HepG2 (cell line): ENCODE results near the gene MSMO1. TPM values are rescaled to one million over a fixed set of nuclear protein-coding genes. Genes with fewer than 3 reads are reported as not detected.

ENCODE experiments used
- ETV5 ChIP-seq: IDR thresholded peaks from 2 replicates; pipeline ENCODE4 v1.6.1; 2018; ENCODE audit warnings: missing biosample characterization, missing genetic modification reagents, inconsistent platforms, borderline replicate concordance
- HMGA1 ChIP-seq: sonication (generic); formaldehyde crosslinking; conservative IDR thresholded peaks from 2 replicates; pipeline ENCODE4 v1.4.0; 2020; ENCODE audit warnings: missing genetic modification reagents
- JARID2 ChIP-seq: sonication (generic); formaldehyde crosslinking; IDR thresholded peaks from 2 replicates; pipeline ENCODE4 v1.8.1; 2023; ENCODE audit warnings: missing genetic modification reagents, inconsistent platforms; ENCODE audit not compliant: insufficient replicate concordance
- SAP130 ChIP-seq: IDR thresholded peaks from 2 replicates; pipeline ENCODE4 v1.6.1; 2016; ENCODE audit warnings: low read depth
- SOX6 ChIP-seq, 2 experiments: fragments of 450-650 bp in 1 of 2; sonication (generic) in 1 of 2; formaldehyde crosslinking in 1 of 2; IDR thresholded peaks; 2 replicates each; pipeline versions ENCODE4 v1.4.0 to v1.6.1; 2017 to 2020; ENCODE audit warnings: antibody characterized with exemption in 1 of 2, mild to moderate bottlenecking in 1 of 2, missing genetic modification reagents in 1 of 2
- ZHX1 ChIP-seq: sonication (generic); formaldehyde crosslinking; IDR thresholded peaks from 2 replicates; pipeline ENCODE4 v1.8.1; 2022; ENCODE audit warnings: low read depth, mild to moderate bottlenecking, missing genetic modification reagents
- ZMYM4 ChIP-seq: sonication (generic); formaldehyde crosslinking; IDR thresholded peaks from 2 replicates; pipeline ENCODE4 v1.8.1; 2023; ENCODE audit warnings: mild to moderate bottlenecking, missing genetic modification reagents
- ZNF263 ChIP-seq: sonication (generic); formaldehyde crosslinking; IDR thresholded peaks from 2 replicates; pipeline ENCODE4 v1.4.0; 2020; ENCODE audit warnings: missing genetic modification reagents
- polyA plus RNA-seq, 8 experiments: library from polyadenylated mRNA; depleted of rRNA in 3 of 8; stranded (reverse) in 7 of 8; unstranded in 1 of 8; fragments of >200 nt; fragmentation: Illumina TruSeq in 4 of 8; extraction: Trizol in 4 of 8; gene quantifications; 2 replicates each; pipeline versions ENCODE4 v1.2.1 to v1.2.3, GENCODE V29; 2011 to 2016; ENCODE audit warnings: low read depth in 4 of 8, missing spikeins in 1 of 8, mixed read lengths in 1 of 8; ENCODE audit not compliant: insufficient read depth in 1 of 8
- total RNA-seq, 5 experiments: library from RNA; depleted of rRNA; stranded (reverse); fragments of >200 nt; fragmentation: Illumina TruSeq; extraction: Trizol; gene quantifications; 2 replicates each; pipeline ENCODE4 v1.2.3, GENCODE V29; 2016; ENCODE audit warnings: low read depth in 1 of 5
- TF ChIP-seq, protein P1 (sequence below): sonication (generic); formaldehyde crosslinking; IDR thresholded peaks from 2 replicates; pipeline ENCODE4 v1.8.0; 2022; ENCODE audit warnings: missing genetic modification reagents, mild to moderate bottlenecking, moderate library complexity, borderline replicate concordance
- TF ChIP-seq, protein P2 (sequence below): sonication (generic); formaldehyde crosslinking; IDR thresholded peaks from 2 replicates; pipeline ENCODE4 v1.5.0; 2020; ENCODE audit warnings: mild to moderate bottlenecking, missing genetic modification reagents, borderline replicate concordance
- TF ChIP-seq, protein P3 (sequence below): sonication (generic); formaldehyde crosslinking; IDR thresholded peaks from 2 replicates; pipeline ENCODE4 v1.4.0; 2020; ENCODE audit warnings: missing genetic modification reagents

Gene MSMO1
- total and polyA plus RNA-seq, 2 of the 13 experiments (the other 11 are each of a cell fraction or from before 2014, with no cell fraction given) = 98.1 to 216 TPM

- TF ChIP-seq ZNF263 (peak; percentile 56; the same call in 1 of the 2 replicates), JARID2 (CRISPR knock-in tag) (no peak), SAP130 (CRISPR knock-in tag) (peak; percentile 40; the same call in 1 of the 2 replicates), ETV5 (CRISPR knock-in tag) (0 out of 2 replicates have a peak, but pooled peaks have one; percentile 28), SOX6 (IDR thresholded peaks at IDR 0.05) (no peak), SOX6 (CRISPR knock-in tag; IDR thresholded peaks at IDR 0.05) (peak; percentile 97), HMGA1 (CRISPR knock-in tag) (no peak), ZMYM4 (CRISPR knock-in tag) (0 out of 2 replicates have a peak, but pooled peaks have one; percentile 27), ZHX1 (CRISPR knock-in tag) (no peak)
- TF ChIP-seq, protein P1, sequence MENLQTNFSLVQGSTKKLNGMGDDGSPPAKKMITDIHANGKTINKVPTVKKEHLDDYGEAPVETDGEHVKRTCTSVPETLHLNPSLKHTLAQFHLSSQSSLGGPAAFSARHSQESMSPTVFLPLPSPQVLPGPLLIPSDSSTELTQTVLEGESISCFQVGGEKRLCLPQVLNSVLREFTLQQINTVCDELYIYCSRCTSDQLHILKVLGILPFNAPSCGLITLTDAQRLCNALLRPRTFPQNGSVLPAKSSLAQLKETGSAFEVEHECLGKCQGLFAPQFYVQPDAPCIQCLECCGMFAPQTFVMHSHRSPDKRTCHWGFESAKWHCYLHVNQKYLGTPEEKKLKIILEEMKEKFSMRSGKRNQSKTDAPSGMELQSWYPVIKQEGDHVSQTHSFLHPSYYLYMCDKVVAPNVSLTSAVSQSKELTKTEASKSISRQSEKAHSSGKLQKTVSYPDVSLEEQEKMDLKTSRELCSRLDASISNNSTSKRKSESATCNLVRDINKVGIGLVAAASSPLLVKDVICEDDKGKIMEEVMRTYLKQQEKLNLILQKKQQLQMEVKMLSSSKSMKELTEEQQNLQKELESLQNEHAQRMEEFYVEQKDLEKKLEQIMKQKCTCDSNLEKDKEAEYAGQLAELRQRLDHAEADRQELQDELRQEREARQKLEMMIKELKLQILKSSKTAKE (CRISPR knock-in tag) = 0 out of 2 replicates have a peak, but pooled peaks have one; percentile 1
- TF ChIP-seq, protein P2, sequence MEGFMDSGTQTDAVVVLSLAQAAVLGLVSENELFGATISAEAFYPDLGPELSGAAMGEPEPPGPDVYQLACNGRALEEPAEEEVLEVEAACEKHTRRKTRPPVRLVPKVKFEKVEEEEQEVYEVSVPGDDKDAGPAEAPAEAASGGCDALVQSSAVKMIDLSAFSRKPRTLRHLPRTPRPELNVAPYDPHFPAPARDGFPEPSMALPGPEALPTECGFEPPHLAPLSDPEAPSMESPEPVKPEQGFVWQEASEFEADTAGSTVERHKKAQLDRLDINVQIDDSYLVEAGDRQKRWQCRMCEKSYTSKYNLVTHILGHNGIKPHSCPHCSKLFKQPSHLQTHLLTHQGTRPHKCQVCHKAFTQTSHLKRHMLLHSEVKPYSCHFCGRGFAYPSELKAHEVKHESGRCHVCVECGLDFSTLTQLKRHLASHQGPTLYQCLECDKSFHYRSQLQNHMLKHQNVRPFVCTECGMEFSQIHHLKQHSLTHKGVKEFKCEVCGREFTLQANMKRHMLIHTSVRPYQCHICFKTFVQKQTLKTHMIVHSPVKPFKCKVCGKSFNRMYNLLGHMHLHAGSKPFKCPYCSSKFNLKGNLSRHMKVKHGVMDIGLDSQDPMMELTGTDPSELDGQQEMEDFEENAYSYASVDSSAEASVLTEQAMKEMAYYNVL = peak; percentile 23; the same call in 1 of the 2 replicates
- TF ChIP-seq, protein P3, sequence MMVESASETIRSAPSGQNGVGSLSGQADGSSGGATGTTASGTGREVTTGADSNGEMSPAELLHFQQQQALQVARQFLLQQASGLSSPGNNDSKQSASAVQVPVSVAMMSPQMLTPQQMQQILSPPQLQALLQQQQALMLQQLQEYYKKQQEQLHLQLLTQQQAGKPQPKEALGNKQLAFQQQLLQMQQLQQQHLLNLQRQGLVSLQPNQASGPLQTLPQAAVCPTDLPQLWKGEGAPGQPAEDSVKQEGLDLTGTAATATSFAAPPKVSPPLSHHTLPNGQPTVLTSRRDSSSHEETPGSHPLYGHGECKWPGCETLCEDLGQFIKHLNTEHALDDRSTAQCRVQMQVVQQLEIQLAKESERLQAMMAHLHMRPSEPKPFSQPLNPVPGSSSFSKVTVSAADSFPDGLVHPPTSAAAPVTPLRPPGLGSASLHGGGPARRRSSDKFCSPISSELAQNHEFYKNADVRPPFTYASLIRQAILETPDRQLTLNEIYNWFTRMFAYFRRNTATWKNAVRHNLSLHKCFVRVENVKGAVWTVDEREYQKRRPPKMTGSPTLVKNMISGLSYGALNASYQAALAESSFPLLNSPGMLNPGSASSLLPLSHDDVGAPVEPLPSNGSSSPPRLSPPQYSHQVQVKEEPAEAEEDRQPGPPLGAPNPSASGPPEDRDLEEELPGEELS (CRISPR knock-in tag) = 0 out of 2 replicates have a peak, but pooled peaks have one; percentile 11
These were observed 54.4 kb downstream of the MSMO1 start (continued) for GRCh38 chr4:165381821-165382373.
